Activated T-helper 1 cell treated with Interleukin-2 at 50 U/mL for 16 hours (primary cell): ENCODE measurements around the gene CPNE8.

Source experiments
- DNase-seq: peaks from one replicate; pipeline ENCODE4 v3.0.0-alpha.2; 2020; ENCODE audit warnings: low read depth

Gene CPNE8

GRCh38 chr12:38633511-38633910 is 271.9 kb downstream of the CPNE8 start:
- DNase-seq = no peak

DNA sequence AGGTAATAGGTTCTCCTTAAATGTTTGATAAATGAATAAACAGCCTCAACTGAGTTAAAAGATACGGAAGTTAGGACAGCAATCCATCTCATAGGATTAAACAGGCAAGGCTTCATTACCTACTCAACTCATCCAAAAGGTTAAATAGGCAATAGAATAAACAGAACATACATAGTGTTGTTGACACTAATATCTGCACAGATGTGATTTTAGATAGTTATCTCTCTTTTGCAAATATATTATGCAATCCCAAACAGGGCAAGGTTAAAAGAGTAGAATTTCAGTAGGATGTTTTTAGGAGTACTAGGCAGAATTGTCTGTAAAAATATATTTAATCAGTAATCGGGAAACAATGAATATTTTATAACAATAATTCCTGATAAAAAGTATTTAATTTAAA is 276.3 kb downstream of the CPNE8 start:
- no peak for DNase-seq

DNA sequence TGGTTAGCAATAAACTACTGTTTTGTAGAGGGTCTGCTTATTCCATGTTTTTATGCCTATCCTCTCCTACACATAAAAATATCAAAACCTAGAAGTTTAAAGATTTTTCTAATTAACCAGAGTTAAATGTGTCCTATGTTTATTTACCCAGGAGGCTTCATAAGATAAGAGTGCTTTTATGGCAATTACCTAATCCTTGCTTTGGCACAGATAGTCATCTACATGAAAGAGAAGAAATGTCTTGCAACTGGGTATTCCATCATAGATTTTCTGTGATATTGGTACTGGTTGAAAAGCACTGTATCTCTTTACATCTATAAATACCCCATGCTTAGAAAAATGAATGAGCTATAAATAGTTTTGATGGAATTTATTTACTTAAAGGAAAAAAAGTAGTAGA is 277.1 kb downstream of the CPNE8 start:
- DNase-seq = no peak

DNA sequence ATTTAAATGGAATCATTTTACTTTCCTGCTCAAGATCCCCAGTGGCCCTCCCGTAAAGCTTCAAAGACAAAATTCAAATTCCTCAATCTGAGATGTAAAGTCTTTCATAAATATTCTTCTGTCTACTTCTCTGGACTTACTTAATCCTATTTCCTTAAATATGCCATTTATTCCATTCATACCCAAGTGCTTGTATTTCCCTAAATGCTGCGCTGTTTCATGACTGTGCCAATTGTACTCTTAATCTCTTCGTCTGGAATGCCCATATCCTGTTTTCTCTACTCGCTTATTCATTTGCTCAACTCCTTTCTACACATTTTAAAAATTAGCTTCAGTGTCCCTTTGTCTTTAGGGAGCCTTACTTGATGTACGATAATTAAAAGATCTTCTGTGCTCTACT is 280.1 kb downstream of the CPNE8 start:
- no peak for DNase-seq

- DNase-seq = no peak
Measured at GRCh38 chr12:38614171-38614570, 291.2 kb downstream of the CPNE8 start.

DNA sequence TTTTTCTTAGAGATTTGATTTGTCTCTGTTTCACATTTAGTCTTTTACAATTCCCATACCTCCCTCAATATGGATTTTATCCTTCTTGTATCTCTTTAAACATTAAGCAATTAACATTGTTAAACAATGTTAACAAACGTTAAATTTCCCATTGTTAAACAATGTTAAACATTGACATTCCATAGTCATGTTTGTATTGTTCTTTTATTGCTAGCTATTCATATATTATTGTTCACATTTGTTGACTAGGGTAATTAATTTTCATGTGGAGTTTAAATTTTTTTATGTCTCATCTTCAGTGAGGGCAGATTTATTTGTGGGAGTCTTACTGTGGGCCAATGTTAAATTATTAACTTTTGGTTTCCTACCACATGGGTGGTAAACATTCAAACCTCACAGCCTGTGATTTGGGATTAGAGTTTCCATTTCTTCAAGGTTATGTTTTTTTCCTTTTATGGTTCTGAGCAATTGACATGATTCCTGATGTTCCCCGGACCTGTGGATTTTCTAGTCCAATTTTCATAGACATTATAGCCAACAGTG is 294.5 kb downstream of the CPNE8 start:
- DNase-seq = no peak

DNA sequence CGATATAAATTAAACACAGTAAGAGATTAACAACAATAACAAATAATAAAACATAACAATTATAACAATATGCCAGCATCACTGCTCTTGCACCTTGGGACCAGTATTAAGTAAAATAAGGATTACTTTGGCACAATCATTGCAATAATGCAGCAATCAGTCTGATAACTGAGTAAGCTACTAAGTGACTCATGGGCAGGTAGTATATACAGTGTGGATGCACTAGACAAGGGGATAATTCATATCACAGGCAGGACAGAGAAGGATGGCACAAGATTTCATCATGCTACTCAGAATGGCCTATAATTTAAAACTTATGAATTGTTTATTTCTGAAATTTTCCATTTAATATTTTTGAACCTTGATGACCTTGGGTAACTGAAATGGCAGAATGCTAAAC is 298.1 kb downstream of the CPNE8 start:
- no peak for DNase-seq
